Measurements from ENCODE around the gene NTMT1.
"Not testable (repeated sequence)": the region's sequence is repeated elsewhere in the genome, so short reads cannot be mapped to it uniquely, and the experiment has no call there.

Gene NTMT1

DNA sequence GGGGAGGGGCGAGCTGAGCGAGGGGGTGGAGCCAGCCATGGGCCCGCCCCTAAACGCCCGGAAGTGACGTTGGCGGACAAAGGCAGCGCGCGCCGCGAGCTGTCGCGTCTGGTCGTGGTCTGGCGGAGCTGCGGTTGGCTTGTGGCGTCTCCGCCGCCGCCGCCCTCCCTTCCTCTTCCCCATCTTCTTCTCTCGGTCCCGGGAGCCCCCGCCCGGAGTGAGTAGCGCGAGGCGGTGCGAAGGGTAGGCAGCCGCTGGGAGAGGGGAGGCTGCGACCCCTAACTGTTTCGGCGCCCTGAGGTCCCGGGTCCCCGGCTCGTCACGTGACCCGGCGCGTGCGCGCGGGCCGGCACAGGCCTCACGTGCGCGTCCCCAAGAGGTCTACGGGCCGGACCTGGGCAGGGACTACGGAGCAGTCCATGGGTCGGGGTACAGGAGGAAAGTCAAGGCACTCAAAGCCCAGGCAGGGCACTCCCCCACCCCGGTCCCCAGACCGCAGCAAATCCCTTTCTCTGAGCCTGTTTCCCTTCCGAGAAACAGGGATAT is at the start of gene NTMT1:
Gene NTMT1, plus strand, starts transcription at position 85 of the 546 bp plus-strand sequence. CDS start 6,541 bp downstream, outside the sequence.
- DNase-seq (ENCODE audit: low spot score) = peak; percentile 93

- peak; percentile 46 for DNase-seq (ENCODE audit: low spot score)
Measured at GRCh38 chr9:129576546-129577543, 49.1 kb upstream of the NTMT1 start.

DNA sequence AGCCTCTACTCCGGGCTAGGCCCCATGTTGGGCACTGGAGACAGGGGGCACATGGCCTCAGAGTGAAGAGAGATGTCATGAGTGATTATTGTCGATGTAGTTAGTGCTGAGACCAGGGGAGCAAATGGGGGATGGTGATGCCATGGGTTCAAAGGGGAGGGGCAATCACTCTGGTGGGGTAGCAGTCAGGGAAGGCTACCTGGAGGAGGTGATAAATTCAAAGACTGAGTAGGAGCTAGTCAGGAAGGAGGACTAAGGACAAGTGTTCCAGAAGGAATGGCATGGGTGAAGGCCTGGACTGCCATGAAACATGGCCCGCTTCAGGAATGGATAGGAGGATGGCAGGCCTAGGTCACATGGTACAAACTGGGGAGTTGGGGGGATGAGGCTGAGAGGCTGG is 46.7 kb upstream of the NTMT1 start:
- no peak for DNase-seq (ENCODE audit: low spot score)

DNA sequence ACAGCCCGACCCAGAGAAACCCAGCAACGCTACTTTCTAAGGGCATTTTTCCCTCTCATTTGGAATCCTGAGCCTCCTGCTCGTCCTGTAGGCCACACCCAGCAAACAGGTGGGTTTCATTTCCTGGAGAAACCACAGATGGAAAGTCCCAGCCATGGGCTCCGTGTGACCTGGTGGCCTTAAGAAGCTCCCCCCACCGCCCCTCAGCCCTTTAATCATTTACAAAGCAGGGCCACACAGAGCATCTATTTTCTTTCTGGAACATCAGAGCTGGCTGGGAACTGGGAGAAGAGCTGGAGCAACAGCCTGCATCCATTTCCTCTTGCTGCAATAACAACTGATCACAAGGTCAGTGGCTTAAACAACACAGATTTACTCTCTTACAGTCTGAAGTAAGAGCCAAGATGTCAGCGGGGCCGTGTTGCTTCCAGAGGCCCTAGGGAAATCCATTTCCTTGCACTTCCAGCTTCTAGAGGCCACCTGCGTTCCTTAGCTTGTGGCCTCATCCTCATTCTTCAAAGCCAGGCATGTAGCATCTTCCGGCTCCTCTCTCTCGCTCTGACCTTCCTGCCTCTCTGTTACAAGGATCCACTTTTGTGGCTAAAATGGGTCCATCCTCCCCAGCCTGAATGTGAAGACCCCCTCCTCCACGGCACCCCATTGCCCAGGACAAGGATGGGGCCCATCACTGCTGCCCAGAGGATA is 45.6 kb upstream of the NTMT1 start:
- no peak for DNase-seq (ENCODE audit: low spot score)

DNA sequence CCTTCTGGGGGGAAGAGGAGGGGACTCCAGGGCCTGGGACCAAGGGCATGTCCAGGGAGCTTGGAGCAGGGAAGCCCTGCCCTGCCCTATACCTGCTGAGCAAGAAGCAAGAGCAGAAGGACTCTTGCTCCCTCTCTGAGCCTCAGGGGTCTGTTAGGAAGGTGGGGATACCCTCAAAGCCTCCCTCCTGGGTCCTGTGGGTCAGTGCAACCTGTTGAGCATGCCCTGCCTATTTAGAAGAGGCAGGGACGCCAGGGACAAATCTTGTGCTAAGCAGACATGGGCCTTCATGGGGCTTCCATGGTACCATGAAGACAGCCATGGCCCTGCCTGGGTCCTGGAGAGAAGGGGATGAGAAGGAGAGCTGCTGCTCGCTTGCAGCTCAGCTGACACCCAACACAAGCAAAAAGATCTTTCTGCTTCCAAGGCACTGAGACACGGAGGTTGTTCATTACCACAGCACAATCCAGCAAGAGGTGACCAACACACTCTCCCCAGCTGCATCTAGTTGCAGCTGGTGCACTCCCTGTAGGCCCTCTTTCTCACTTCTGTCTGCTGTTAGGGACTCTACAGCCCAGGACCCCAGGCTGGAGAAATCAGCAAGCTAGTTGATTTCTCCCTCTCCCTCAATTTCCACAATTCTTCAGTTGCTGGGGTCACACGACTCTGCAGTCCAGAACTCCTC is 44.3 kb upstream of the NTMT1 start:
- no peak for DNase-seq (ENCODE audit: low spot score)

- DNase-seq (ENCODE audit: low spot score) = no peak
Measured at GRCh38 chr9:129582855-129583254, 43.1 kb upstream of the NTMT1 start.

GRCh38 chr9:129583308-129584038 is 42.5 kb upstream of the NTMT1 start:
- no peak for DNase-seq (ENCODE audit: low spot score)

GRCh38 chr9:129584136-129584535 is 41.8 kb upstream of the NTMT1 start:
- DNase-seq (ENCODE audit: low spot score) = peak; percentile 90

GRCh38 chr9:129585352-129585751 is 40.6 kb upstream of the NTMT1 start:
- no peak for DNase-seq (ENCODE audit: low spot score)

GRCh38 chr9:129586245-129586644 is 39.7 kb upstream of the NTMT1 start:
- DNase-seq (ENCODE audit: low spot score) = no peak

GRCh38 chr9:129586685-129587084 is 39.3 kb upstream of the NTMT1 start:
- peak; percentile 39 for DNase-seq (ENCODE audit: low spot score)

DNA sequence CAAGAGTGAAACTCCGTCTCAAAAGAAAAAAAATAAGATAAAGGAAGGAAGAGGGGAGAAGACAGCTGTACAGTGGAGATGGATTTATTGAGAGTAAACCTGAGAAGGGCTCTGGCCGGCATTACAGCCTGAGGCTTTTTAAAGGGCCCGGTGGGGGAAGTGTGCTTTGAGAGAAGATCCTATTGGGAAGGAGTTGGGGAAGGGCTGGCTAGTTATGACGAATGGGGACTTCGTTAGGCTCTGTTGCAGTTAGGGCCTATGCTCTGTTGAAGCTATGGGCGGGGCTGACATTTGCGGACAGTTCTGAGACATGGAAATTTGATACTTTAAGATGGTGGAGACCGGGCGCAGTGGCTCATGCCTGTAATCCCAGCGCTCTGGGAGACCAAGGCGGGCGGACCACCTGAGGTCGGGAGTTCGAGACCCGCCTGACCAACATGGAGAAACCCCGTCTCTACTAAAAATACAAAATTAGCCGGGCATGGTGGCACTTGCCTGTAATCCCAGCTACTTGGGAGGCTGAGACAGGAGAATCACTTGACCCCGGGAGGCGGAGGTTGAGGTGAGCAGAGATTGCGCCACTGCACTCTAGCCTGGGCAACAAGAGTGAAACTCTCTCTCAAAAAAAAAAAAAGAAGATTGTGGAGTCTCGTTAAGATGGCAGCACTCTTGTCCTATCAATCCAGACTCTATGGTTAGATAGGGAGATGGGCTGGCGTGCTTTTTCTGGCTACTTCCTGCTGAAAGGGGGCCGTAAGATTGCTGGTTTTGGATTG is 38.3 kb upstream of the NTMT1 start:
- no peak for DNase-seq (ENCODE audit: low spot score)

DNA sequence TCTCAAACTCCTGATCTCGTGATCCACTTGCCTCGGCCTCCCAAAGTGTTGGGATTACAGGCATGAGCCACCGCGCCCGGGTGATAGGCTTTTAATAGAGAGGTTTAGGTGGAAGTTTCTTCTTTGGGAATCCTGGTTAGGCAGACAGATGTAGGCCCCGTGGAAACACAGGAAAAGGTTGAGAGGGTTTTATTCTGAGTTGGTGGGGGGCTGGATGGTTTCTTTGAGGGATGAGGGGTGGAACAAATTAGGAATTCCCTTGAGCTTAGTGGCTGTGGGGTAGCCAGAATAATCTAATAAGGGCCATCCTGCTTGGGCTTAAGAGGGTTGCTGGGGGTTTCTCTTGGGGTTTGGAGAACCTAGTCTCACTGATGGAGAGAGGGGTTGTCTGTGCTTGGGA is 35.5 kb upstream of the NTMT1 start:
- DNase-seq (ENCODE audit: low spot score) = no peak

DNA sequence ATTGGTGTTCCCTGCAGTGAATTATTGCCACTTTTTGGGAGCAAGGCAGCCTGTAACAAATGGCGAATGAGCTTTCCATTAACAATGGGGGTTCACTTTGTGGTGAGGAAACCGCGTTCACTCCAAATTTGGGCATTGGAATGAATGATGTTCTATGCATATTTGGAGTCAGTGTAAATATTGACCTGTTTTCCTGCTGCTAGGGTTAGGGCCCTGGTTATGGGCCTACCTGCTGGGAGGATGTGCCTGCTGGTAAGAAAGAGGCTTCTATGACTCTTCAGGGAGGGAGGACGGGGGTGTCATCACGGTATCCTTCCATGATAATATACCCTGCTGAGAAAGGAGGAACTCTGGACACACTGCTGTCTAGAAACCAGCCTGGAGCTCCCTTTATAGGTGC is 34.0 kb upstream of the NTMT1 start:
- DNase-seq (ENCODE audit: low spot score) = no peak

GRCh38 chr9:129592790-129593189 is 33.2 kb upstream of the NTMT1 start:
- DNase-seq (ENCODE audit: low spot score) = not testable (repeated sequence)

GRCh38 chr9:129594632-129595031 is 31.3 kb upstream of the NTMT1 start:
- DNase-seq (ENCODE audit: low spot score) = no peak

- DNase-seq (ENCODE audit: low spot score) = peak; percentile 46
Measured at GRCh38 chr9:129595311-129595741, 30.6 kb upstream of the NTMT1 start.

DNA sequence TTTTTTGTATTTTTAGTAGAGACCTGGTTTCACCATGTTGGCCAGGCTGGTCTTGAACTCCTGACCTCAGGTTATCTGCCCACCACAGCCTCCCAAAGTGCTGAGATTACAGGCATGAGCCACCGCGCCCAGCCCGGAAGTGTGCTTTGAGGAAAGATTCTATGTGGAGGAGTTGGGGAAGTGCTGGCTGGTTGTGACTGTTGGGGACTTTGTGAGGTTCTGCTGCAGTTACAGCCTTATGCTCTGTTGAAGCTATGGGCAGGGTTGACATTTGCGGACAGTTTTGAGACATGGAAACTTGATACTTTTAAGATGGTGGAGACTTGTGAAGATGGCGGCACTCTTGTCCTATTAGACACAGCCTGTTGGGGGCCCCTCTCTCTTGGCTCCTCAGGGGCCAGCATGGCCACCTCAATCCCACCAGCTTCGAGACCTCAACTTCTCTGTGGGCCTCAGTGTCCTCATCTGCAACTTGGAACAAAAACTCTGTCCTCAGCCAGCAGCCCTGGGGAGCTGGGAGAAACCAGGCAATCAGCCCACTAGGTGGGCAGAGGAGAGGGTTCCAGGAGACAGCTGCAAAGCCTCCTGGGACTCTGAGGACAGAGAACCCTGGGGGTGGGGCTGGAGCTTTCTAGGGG is 29.9 kb upstream of the NTMT1 start:
- DNase-seq (ENCODE audit: low spot score) = no peak

DNA sequence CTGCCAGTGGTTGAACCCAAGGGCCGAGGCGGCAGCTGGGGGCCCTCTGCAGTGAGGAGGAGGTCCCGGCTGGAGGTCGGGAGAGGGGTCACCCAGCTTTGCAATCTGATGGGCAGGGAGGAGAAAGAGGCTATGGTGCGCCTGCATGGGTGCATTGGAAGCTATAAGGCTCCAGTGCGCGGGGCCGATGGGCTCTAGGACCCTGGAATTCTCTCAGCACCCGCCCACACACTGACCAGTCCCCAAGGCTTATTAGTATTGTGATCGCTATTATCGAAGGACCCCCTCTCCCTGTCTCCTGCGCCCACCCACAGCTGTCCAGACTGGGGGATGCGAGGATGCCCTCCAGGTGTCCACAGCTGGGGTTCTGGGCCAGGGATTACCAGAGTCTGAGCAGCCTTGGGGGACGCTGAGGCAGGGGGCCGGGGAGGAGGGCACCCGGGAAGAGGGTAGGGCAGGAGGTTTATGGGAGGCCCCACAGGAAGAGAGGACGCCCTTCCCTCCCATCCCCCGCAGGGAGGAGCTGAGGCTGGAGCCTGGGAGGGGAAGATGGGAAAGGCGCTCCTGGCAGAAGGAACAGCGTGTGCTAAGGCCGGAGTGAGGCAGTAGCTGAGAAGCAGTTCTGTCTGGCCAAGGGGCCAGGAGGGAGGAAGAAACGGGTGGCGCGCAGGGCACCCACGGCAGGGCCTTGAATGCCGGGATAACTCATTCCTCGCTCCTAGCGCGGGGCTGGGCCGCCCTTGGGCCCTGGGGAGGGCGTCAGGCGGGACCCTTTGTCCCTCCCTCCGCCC is 29.2 kb upstream of the NTMT1 start:
- DNase-seq (ENCODE audit: low spot score) = peak; percentile 56

Data from AG08395 (cell line).